ENCODE data around the gene RCE1.

DNA sequence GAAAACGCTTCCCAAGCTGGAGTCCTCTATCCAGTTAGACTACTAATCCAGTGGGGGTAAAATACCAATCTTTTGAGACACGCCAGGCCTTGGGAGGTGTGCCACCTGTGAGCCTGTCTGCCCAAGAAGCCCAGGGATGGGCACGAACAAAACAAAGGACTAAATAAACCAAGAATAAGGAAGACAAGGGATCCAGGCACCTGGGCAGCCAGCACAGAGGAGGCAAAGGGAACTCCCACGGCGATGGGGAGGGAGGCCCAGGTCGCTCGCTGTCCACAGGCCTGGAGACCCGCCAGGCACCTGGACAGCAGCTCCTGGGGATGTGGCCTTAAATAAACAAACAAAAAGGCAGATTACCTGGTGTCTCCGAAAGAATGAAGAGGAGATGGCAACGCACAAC is 45.0 kb downstream of the RCE1 start:
- no peak for TF ChIP-seq POLR2AphosphoS5 (IDR thresholded peaks at IDR 0.05; ENCODE audit: borderline replicate concordance, low read depth, low read length)
- no peak for TF ChIP-seq EZH2 (IDR thresholded peaks at IDR 0.05)
- no peak for TF ChIP-seq FOXP2 (optimal IDR thresholded peaks at IDR 0.05; ENCODE audit: control extremely low read depth, extremely low read length, insufficient read depth)

Measured in SK-N-MC (cell line).